ENCODE measurements around the gene LDLRAD1. TPM values are rescaled to one million over a fixed set of nuclear protein-coding genes. Genes with fewer than 3 reads are reported as not detected.

LDLRAD1 gene
- total and polyA plus RNA-seq, 4 donors: 8.0 to 30.1 (median 26.8) TPM

DNA sequence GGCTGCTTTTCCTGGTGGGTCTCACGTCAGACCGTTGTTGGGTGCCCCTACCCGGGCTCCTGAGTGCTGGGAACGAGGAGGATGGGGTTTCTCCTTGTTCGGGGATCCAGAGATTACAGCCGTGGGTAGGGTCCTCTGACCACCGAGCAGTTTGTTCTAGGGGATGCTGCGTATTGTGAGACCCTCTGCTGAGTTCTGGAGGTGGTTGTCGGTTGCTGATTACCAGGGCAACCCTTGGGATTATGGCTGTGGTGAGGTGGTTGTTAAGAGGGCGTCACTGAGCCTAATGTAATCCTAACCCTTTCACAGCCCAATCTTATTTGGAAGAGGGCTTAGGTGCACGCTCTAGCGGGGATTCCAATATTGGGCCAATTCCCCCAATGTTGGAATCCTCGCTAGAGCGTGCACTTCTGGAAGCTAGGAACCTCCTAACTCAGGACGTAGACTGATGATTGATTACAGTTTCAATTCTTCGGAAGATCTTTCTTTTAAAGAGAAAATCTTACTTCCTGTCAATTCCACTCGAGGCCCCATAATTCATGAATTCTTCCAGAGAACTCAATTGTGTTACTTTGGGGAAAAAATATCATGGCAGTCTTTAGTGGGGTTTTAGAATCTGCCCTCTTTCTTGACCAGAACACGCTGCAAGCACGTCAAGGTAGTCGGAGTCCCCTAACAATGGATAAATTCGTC, 35.9 kb upstream of the LDLRAD1 start:
- H3K4me1 ChIP-seq (ENCODE audit: control insufficient read depth in 5 of 5, insufficient read depth in 5 of 5, low read length in 5 of 5): peaks cover 0 to 21% (median 12%) of the 10 kb centered on the region in 5 donors
- no peak for TF ChIP-seq CTCF (IDR thresholded peaks at IDR 0.05; ENCODE audit: control extremely low read depth, extremely low read depth)
- H3K27ac ChIP-seq (ENCODE audit: low read depth in 1 of 2, low read length in 1 of 2): peak overlapping the region; percentile 37 to 92
- peak overlapping the region; percentile 43 for H3K4me3 ChIP-seq
- ATAC-seq (ENCODE audit: insufficient read depth, low FRiP score) (no peak), DNase-seq (peak in 1 of 3 donors; percentile 50)
- H3K27me3 ChIP-seq (ENCODE audit: control insufficient read depth in 3 of 3, insufficient read depth in 3 of 3, low read length in 2 of 3): no peaks in the 10 kb centered on the region
- H3K36me3 ChIP-seq (ENCODE audit: control insufficient read depth in 4 of 4, insufficient read depth in 4 of 4, low read length in 4 of 4): peaks cover 0 to 6% (median 1%) of the 10 kb centered on the region in 4 donors
- peak overlapping the region; percentile 92 to 94 for H3K9ac ChIP-seq (ENCODE audit: insufficient read depth in 1 of 2, low read length in 2 of 2)
- H3K9me3 ChIP-seq (ENCODE audit: control insufficient read depth in 4 of 4, insufficient read depth in 3 of 4, low read length in 3 of 4): no peaks in the 10 kb centered on the region
- WGBS, 2 donors: 4 to 7% methylated on average over 21 of the region's 21 CpGs

GRCh38 chr1:54052934-54053744, 35.2 kb upstream of the LDLRAD1 start, which contains the start of the genes TCEANC2 and TMEM59:
TCEANC2 (plus strand) TSS chr1:54053608; CDS start chr1:54054423, 815 bp downstream.
TMEM59 (minus strand) TSS chr1:54053204; CDS start chr1:54053188, 16 bp downstream.
- Histone ChIP-seq H3K36me3 (ENCODE audit: control insufficient read depth in 4 of 4, insufficient read depth in 4 of 4, low read length in 4 of 4) (peaks cover 0 to 6% (median under 1%) of the 10 kb centered on the region in 4 donors), H3K9me3 (ENCODE audit: control insufficient read depth in 4 of 4, insufficient read depth in 3 of 4, low read length in 3 of 4) (no peaks in the 10 kb centered on the region), H3K27ac (ENCODE audit: low read depth in 1 of 2, low read length in 1 of 2) (peak within 1 kb of the TSS; percentile 91 to 97), H3K27me3 (ENCODE audit: control insufficient read depth in 3 of 3, insufficient read depth in 3 of 3, low read length in 2 of 3) (no peaks in the 10 kb centered on the region), H3K4me3 (peak within 1 kb of the TSS; percentile 89), H3K9ac (ENCODE audit: insufficient read depth in 1 of 2, low read length in 2 of 2) (peak within 1 kb of the TSS; percentile 94 to 95), H3K4me1 (ENCODE audit: control insufficient read depth in 5 of 5, insufficient read depth in 5 of 5, low read length in 5 of 5) (peaks cover 0 to 21% (median 12%) of the 10 kb centered on the region in 5 donors)
- 0% methylated on average over 55 to 59 of the region's 59 CpGs for WGBS, 2 donors
- DNase-seq (peak; percentile 99 to 100 (median 100)), ATAC-seq (ENCODE audit: insufficient read depth, low FRiP score) (peak; percentile 96)
- no peak for TF ChIP-seq CTCF (IDR thresholded peaks at IDR 0.05; ENCODE audit: control extremely low read depth, extremely low read depth)

DNA sequence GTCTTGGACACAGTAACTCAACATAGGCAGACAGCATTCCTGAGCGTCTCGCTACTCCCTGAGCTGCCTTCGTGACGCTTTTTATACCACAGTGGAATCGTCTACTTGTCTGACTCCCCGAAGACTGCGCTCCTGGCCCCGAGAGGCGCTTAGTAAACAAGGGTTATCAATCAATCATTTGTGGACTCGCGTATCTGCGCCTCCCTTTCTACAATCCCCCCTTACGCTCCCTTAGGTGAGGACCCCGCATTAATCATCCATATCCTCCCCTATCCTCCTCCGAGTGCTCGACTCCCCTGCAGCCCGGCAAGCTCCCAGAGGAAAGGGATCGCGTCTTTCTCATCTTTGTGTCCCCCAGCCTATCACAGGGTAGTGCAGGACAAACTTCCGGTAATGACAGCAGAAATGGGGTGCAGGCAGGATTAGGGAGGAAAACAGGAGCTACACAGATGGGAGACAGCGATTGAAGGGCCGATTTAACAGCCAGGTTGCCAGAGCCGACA, 34.5 kb upstream of the LDLRAD1 start:
- peak overlapping the region; percentile 92 to 95 for H3K9ac ChIP-seq (ENCODE audit: insufficient read depth in 1 of 2, low read length in 2 of 2)
- no peaks in the 10 kb centered on the region for H3K9me3 ChIP-seq (ENCODE audit: control insufficient read depth in 4 of 4, insufficient read depth in 3 of 4, low read length in 3 of 4)
- H3K27me3 ChIP-seq (ENCODE audit: control insufficient read depth in 3 of 3, insufficient read depth in 3 of 3, low read length in 2 of 3): no peaks in the 10 kb centered on the region
- H3K27ac ChIP-seq (ENCODE audit: low read depth in 1 of 2, low read length in 1 of 2): peak overlapping the region; percentile 91 to 97
- no peak for TF ChIP-seq CTCF (IDR thresholded peaks at IDR 0.05; ENCODE audit: control extremely low read depth, extremely low read depth)
- peak; percentile 68 to 82 (median 77) for DNase-seq
- peak overlapping the region; percentile 89 for H3K4me3 ChIP-seq
- peaks cover 3 to 21% (median 14%) of the 10 kb centered on the region in 5 donors for H3K4me1 ChIP-seq (ENCODE audit: control insufficient read depth in 5 of 5, insufficient read depth in 5 of 5, low read length in 5 of 5)
- peak; percentile 0 for ATAC-seq (ENCODE audit: insufficient read depth, low FRiP score)
- WGBS, 2 donors: 0% methylated on average over 23 of the region's 23 CpGs
- peaks cover 0 to 8% (median 0%) of the 10 kb centered on the region in 4 donors for H3K36me3 ChIP-seq (ENCODE audit: control insufficient read depth in 4 of 4, insufficient read depth in 4 of 4, low read length in 4 of 4)

Measured in lung (tissue), 12 donors.